H1 (cell line): ENCODE measurements around the gene WDR4. TPM values are rescaled to one million over a fixed set of nuclear protein-coding genes. Genes with fewer than 3 reads are reported as not detected.

Experiments
- CTCF ChIA-PET: fragments of 300-600 bp; sonication (Branson Sonifier 250); formaldehyde crosslinking; loops from one replicate; lab custom pipeline; 2021; ENCODE audit not compliant: partially characterized antibody; lab: Charles Lee
- POLR2A ChIA-PET: fragments of 300-600 bp; sonication (Branson Sonifier 250); formaldehyde crosslinking; loops from one replicate; lab custom pipeline; 2021; ENCODE audit warnings: inconsistent platforms; ENCODE audit not compliant: partially characterized antibody; lab: Charles Lee
- DNase-seq, 2 experiments: peaks; one replicate each; pipeline versions ENCODE4 v3.0.0 to v3.0.0-alpha.2; 2010 to 2022; ENCODE audit warnings: low spot score in 2 of 2, low read depth in 1 of 2, mixed read lengths in 1 of 2
- FAIRE-seq: peaks from 2 replicates; lab custom pipeline; 2011; peaks lifted over from hg19 to GRCh38; lab: Jason Lieb, UNC
- H2AFZ ChIP-seq: 2 replicates; pipeline ENCODE4 v1.8.1; 2012; ENCODE audit warnings: low read length, inconsistent platforms
- H2AK5ac ChIP-seq: 2 replicates; pipeline ENCODE4 v1.6.1; 2013; ENCODE audit warnings: low read depth, low read length
- H2BK120ac ChIP-seq: replicated peaks from 2 replicates; pipeline ENCODE3; 2013; ENCODE audit warnings: low read depth, low read length, inconsistent platforms
- H2BK12ac ChIP-seq: 2 replicates; pipeline ENCODE4 v1.6.1; 2013; ENCODE audit warnings: low read depth, low read length
- H2BK15ac ChIP-seq: 2 replicates; pipeline ENCODE4 v1.6.1; 2013; ENCODE audit warnings: low read length
- H2BK20ac ChIP-seq: 2 replicates; pipeline ENCODE4 v1.6.1; 2013; ENCODE audit warnings: low read length
- H2BK5ac ChIP-seq: 2 replicates; pipeline ENCODE4 v1.6.1; 2013; ENCODE audit warnings: low read depth, low read length
- H3K14ac ChIP-seq: 2 replicates; pipeline ENCODE4 v1.6.1; 2013; ENCODE audit warnings: inconsistent platforms; ENCODE audit not compliant: insufficient read length
- H3K18ac ChIP-seq: 2 replicates; pipeline ENCODE4 v1.6.1; 2013; ENCODE audit warnings: low read length; ENCODE audit errors: extremely low read depth
- H3K23ac ChIP-seq: 2 replicates; pipeline ENCODE4 v1.6.1; 2013; ENCODE audit warnings: inconsistent platforms; ENCODE audit not compliant: insufficient read length
- H3K23me2 ChIP-seq: 2 replicates; pipeline ENCODE4 v1.6.1; 2013; ENCODE audit warnings: low read depth, low read length
- H3K27ac ChIP-seq: 2 replicates; pipeline ENCODE4 v1.6.1; 2011; ENCODE audit warnings: low read depth, low read length, inconsistent platforms
- H3K27me3 ChIP-seq, 4 experiments: replicated peaks in 1 of 4; 1 replicate in 1 of 4; 2 replicates in 3 of 4; pipeline versions ENCODE4 v1.6.1 to v1.8.1; 2011 to 2013; ENCODE audit warnings: low read length in 3 of 4, mild to moderate bottlenecking in 3 of 4, inconsistent platforms in 2 of 4, mixed read lengths in 2 of 4, moderate library complexity in 1 of 4; ENCODE audit not compliant: control insufficient read depth in 3 of 4, insufficient read depth in 3 of 4; ENCODE audit errors: extremely low read depth in 1 of 4
- H3K36me3 ChIP-seq, 4 experiments: 2 replicates each; pipeline versions ENCODE4 v1.6.1 to v1.8.1; 2011 to 2013; ENCODE audit warnings: mild to moderate bottlenecking in 4 of 4, low read length in 3 of 4, moderate library complexity in 2 of 4, control low read depth in 1 of 4, inconsistent platforms in 1 of 4; ENCODE audit not compliant: insufficient read depth in 4 of 4, control insufficient read depth in 2 of 4
- H3K4ac ChIP-seq: replicated peaks from 2 replicates; pipeline ENCODE3; 2013; ENCODE audit warnings: low read length, low read depth, mixed read lengths, inconsistent platforms; ENCODE audit not compliant: insufficient read length
- H3K4me1 ChIP-seq, 4 experiments: replicated peaks in 1 of 4; 1 replicate in 1 of 4; 2 replicates in 3 of 4; pipeline versions ENCODE4 v1.6.1 to v1.8.1; 2011 to 2013; ENCODE audit warnings: low read length in 3 of 4, inconsistent platforms in 2 of 4, mixed read lengths in 1 of 4; ENCODE audit not compliant: insufficient read depth in 4 of 4, control insufficient read depth in 3 of 4
- H3K4me2 ChIP-seq, 2 experiments: 2 replicates each; pipeline versions ENCODE4 v1.6.1 to v1.8.1; 2011 to 2013; ENCODE audit warnings: low read depth in 2 of 2, low read length in 2 of 2, control low read depth in 1 of 2, inconsistent platforms in 1 of 2, mild to moderate bottlenecking in 1 of 2; ENCODE audit not compliant: insufficient read depth in 1 of 2
- H3K4me3 ChIP-seq, 4 experiments: fragments of 200-600, 300-600 bp in 1 of 4; sonication (generic), shearing (Covaris generic), sonication (Bioruptor Twin) in 1 of 4; 2 replicates each; pipeline versions ENCODE4 v1.5.1 to v1.8.1; 2011 to 2016; ENCODE audit warnings: low read length in 4 of 4, low read depth in 3 of 4, control low read depth in 2 of 4, inconsistent platforms in 2 of 4, mild to moderate bottlenecking in 2 of 4, mixed read lengths in 1 of 4, moderate library complexity in 1 of 4; ENCODE audit not compliant: insufficient read depth in 2 of 4; ENCODE audit errors: extremely low read depth in 1 of 4
- H3K56ac ChIP-seq: replicated peaks from 2 replicates; pipeline ENCODE3; 2013; ENCODE audit warnings: low read depth, mild to moderate bottlenecking, mixed read lengths, low read length, inconsistent platforms; ENCODE audit not compliant: insufficient read length
- H3K79me1 ChIP-seq: 2 replicates; pipeline ENCODE4 v1.6.1; 2013; ENCODE audit warnings: low read depth, low read length, control low read depth
- H3K79me2 ChIP-seq, 2 experiments: 2 replicates each; pipeline versions ENCODE4 v1.6.1 to v1.8.1; 2012 to 2013; ENCODE audit warnings: low read length in 2 of 2, mild to moderate bottlenecking in 2 of 2, inconsistent platforms in 1 of 2; ENCODE audit not compliant: insufficient read depth in 2 of 2, control insufficient read depth in 1 of 2
- H3K9ac ChIP-seq, 4 experiments: replicated peaks in 1 of 4; 1 replicate in 1 of 4; 2 replicates in 3 of 4; pipeline versions ENCODE4 v1.6.1 to v1.8.1; 2011 to 2013; ENCODE audit warnings: low read depth in 3 of 4, low read length in 3 of 4, control low read depth in 2 of 4, mild to moderate bottlenecking in 2 of 4, moderate library complexity in 2 of 4, inconsistent platforms in 1 of 4; ENCODE audit errors: extremely low read depth in 1 of 4
- H3K9me3 ChIP-seq, 2 experiments: 2 replicates each; pipeline versions ENCODE4 v1.6.1 to v1.8.1; 2012 to 2013; ENCODE audit warnings: mild to moderate bottlenecking in 2 of 2, moderate library complexity in 2 of 2, control low read depth in 1 of 2, inconsistent platforms in 1 of 2, low read depth in 1 of 2, low read length in 1 of 2, mixed read lengths in 1 of 2; ENCODE audit not compliant: insufficient read depth in 2 of 2
- H4K20me1 ChIP-seq, 2 experiments: replicated peaks in 1 of 2; 2 replicates each; pipeline versions ENCODE3 to v1.8.1; 2011 to 2013; ENCODE audit warnings: inconsistent platforms in 2 of 2, low read length in 2 of 2, mild to moderate bottlenecking in 1 of 2; ENCODE audit not compliant: insufficient read depth in 2 of 2, control insufficient read depth in 1 of 2
- H4K5ac ChIP-seq: 2 replicates; pipeline ENCODE4 v1.6.1; 2013; ENCODE audit warnings: low read length, low read depth, mixed read lengths, inconsistent platforms; ENCODE audit not compliant: insufficient read length
- H4K8ac ChIP-seq: 2 replicates; pipeline ENCODE4 v1.8.0; 2013; ENCODE audit warnings: mild to moderate bottlenecking, moderate library complexity, low read length, inconsistent platforms; ENCODE audit not compliant: insufficient read depth; ENCODE audit errors: extremely low read depth
- H4K91ac ChIP-seq: replicated peaks from 2 replicates; pipeline ENCODE3; 2013; ENCODE audit warnings: low read length, mixed read lengths, inconsistent platforms; ENCODE audit not compliant: insufficient read length
- ATF2 ChIP-seq: IDR thresholded peaks from 2 replicates; pipeline ENCODE4 v1.6.1; 2012; ENCODE audit warnings: low read length, inconsistent platforms
- CHD2 ChIP-seq: IDR thresholded peaks from 2 replicates; pipeline ENCODE4 v1.6.1; 2012; ENCODE audit warnings: low read length, improper control_type of control experiment
- CREB1 ChIP-seq: IDR thresholded peaks from 2 replicates; pipeline ENCODE4 v1.6.1; 2012; ENCODE audit warnings: inconsistent platforms
- EZH2 ChIP-seq: fragments of 200-600 bp; sonication (generic); IDR thresholded peaks from 2 replicates; pipeline ENCODE4 v1.7.1; 2012; ENCODE audit warnings: low read depth, mild to moderate bottlenecking, moderate library complexity, low read length, inconsistent platforms; ENCODE audit not compliant: severe bottlenecking
- FOSL1 ChIP-seq: IDR thresholded peaks from 2 replicates; pipeline ENCODE4 v1.6.1; 2011; ENCODE audit warnings: mild to moderate bottlenecking, low read depth, low read length, moderate library complexity; ENCODE audit not compliant: insufficient read depth
- GABPA ChIP-seq: IDR thresholded peaks from 2 replicates; pipeline ENCODE4 v1.6.1; 2011; ENCODE audit warnings: mild to moderate bottlenecking, low read length, moderate library complexity, borderline replicate concordance; ENCODE audit not compliant: insufficient read depth
- RNF2 ChIP-seq: fragments of 200-900, 300-1000 bp; sonication (generic); IDR thresholded peaks from 2 replicates; pipeline ENCODE4 v1.7.1; 2016; ENCODE audit warnings: borderline replicate concordance, low read depth, mild to moderate bottlenecking, antibody characterized with exemption, low read length; ENCODE audit not compliant: poor library complexity, severe bottlenecking; ENCODE audit errors: missing control alignments
- SAP30 ChIP-seq: fragments of 300-600 bp; sonication (generic); IDR thresholded peaks from 2 replicates; pipeline ENCODE4 v1.7.1; 2012; ENCODE audit warnings: low read length, moderate library complexity, mild to moderate bottlenecking, inconsistent platforms; ENCODE audit not compliant: insufficient read depth, insufficient replicate concordance
- TAF1 ChIP-seq: IDR thresholded peaks from 2 replicates; pipeline ENCODE4 v1.6.1; 2011; ENCODE audit warnings: mild to moderate bottlenecking, low read depth, low read length
- TAF7 ChIP-seq: optimal IDR thresholded peaks from 2 replicates; pipeline ENCODE3; 2011; ENCODE audit warnings: low read depth, mild to moderate bottlenecking, inconsistent platforms, low read length, moderate library complexity, borderline replicate concordance
- TEAD4 ChIP-seq: IDR thresholded peaks from 2 replicates; pipeline ENCODE4 v1.6.1; 2012; ENCODE audit warnings: low read depth, low read length, inconsistent platforms, mixed read lengths
- ZNF274 ChIP-seq: IDR thresholded peaks from 2 replicates; pipeline ENCODE4 v1.7.0; 2012; ENCODE audit warnings: low read length, borderline replicate concordance; ENCODE audit errors: extremely low read depth
- WGBS, 2 experiments: shearing (Covaris generic) in 1 of 2; methylation state at CpG; one replicate each; pipeline versions ENCODE4 v1.1.6 to v1.1.7; 2013 to 2015; ENCODE audit warnings: low lambda C conversion rate in 2 of 2, mixed read lengths in 2 of 2, inconsistent platforms in 1 of 2, low coverage in 1 of 2, missing lambda C conversion rate in 1 of 2; ENCODE audit not compliant: insufficient replicate concordance in 2 of 2, insufficient coverage in 1 of 2, insufficient read length in 1 of 2; ENCODE audit errors: extremely low coverage in 1 of 2, missing lambda C conversion rate in 1 of 2; 5-methylcytosine and 5-hydroxymethylcytosine counted together
- polyA plus RNA-seq, 7 experiments: library from polyadenylated mRNA; depleted of rRNA in 3 of 7; stranded (reverse) in 5 of 7; unstranded in 2 of 7; fragments of >200 nt in 5 of 7; fragments of 200-250 nt in 2 of 7; gene quantifications; 1 replicate in 5 of 7; 2 replicates in 1 of 7; 4 replicates in 1 of 7; pipeline versions ENCODE4 v1.2.1 to v1.2.3, GENCODE V29; 2011 to 2013; ENCODE audit warnings: missing spikeins in 2 of 7, mixed read lengths in 2 of 7
- total RNA-seq: library from RNA; stranded (reverse); fragmentation: NEBNext Ultra II Directional; extraction: Animal tissue kit (Norgen Biotek cat#: 25700); gene quantifications from 2 replicates; pipeline ENCODE4 v1.2.1, GENCODE V29; 2021

Gene WDR4
- total and polyA plus RNA-seq, 2 of the 8 experiments (the other 6 are each of a cell fraction or from before 2014, with no cell fraction given) = 28.9 to 47.8 TPM

- no peak for FAIRE-seq
- H2BK120ac ChIP-seq = no peak overlapping the region
- H3K27me3 ChIP-seq = no peaks in the 10 kb centered on the region
- no peak overlapping the region for H3K4ac ChIP-seq
- no peak overlapping the region for H2AFZ ChIP-seq
- H3K56ac ChIP-seq = no peak overlapping the region
- H3K18ac ChIP-seq = no peak overlapping the region
- no peak for DNase-seq
- no peaks in the 10 kb centered on the region; a peak in 1 of 4 replicates for H3K9me3 ChIP-seq
- no peak overlapping the region for H2AK5ac ChIP-seq
- no peak overlapping the region for H2BK15ac ChIP-seq
- H3K27ac ChIP-seq = no peak overlapping the region
- H3K4me3 ChIP-seq = no peak overlapping the region
- no peak overlapping the region for H2BK12ac ChIP-seq
- WGBS, 2 experiments = 94% methylated on average over 11 of the region's 11 CpGs; no CpG with 5 or more reads in 1 of the 2 experiments
- POLR2A ChIA-PET = interaction anchor here (1.0 to 1.3 kb wide), 3 partner anchors 9 to 11 kb away, joined by 3 read pairs; partner anchors contain the start of gene NDUFV3
- H3K36me3 ChIP-seq = peaks cover 15 to 49% (median 36%) of the 10 kb centered on the region in 4 experiments
- H4K20me1 ChIP-seq = peaks cover 0 to 5% of the 10 kb centered on the region in 2 experiments
- no peak overlapping the region for H3K4me2 ChIP-seq
- no peak overlapping the region for H3K9ac ChIP-seq
- H3K79me2 ChIP-seq = no peaks in the 10 kb centered on the region; a peak in 1 of 4 replicates
- no peak overlapping the region for H4K5ac ChIP-seq
- CTCF ChIA-PET = interaction anchor here (1.2 kb wide), 1 partner anchor 12 kb away, joined by 6 read pairs; no protein-coding TSS in a partner anchor
- H2BK20ac ChIP-seq = no peak overlapping the region
- H4K91ac ChIP-seq = no peak overlapping the region
- no peak overlapping the region for H3K14ac ChIP-seq
- 0 out of 2 replicates have a peak, but pooled peaks cover 2% of the 10 kb centered on the region for H3K79me1 ChIP-seq
- H2BK5ac ChIP-seq = no peak overlapping the region
- H3K23ac ChIP-seq = no peak overlapping the region
- H4K8ac ChIP-seq = no peak overlapping the region
- H3K4me1 ChIP-seq = no peaks in the 10 kb centered on the region
- no peaks in the 10 kb centered on the region for H3K23me2 ChIP-seq
- TF ChIP-seq CREB1 = no peak
- TF ChIP-seq GABPA = no peak
- no peak for TF ChIP-seq TAF1
- TF ChIP-seq TEAD4 = no peak
- TF ChIP-seq FOSL1 = no peak
- no peak for TF ChIP-seq ZNF274
- TF ChIP-seq CHD2 = no peak
- no peak for TF ChIP-seq RNF2
- TF ChIP-seq TAF7 = no peak
- TF ChIP-seq EZH2 = no peak
- TF ChIP-seq ATF2 = no peak
- TF ChIP-seq SAP30 = no peak
Observed at GRCh38 chr21:42903817-42904216, 24.5 kb upstream of the WDR4 start.
